ENCODE measurements around the gene MGA. TPM values are rescaled to one million over a fixed set of nuclear protein-coding genes. Genes with fewer than 3 reads are reported as not detected.

The MGA gene
- total RNA-seq, 2 donors from 2014 or later = 58.5 to 62.6 TPM

- H3K36me3 Mint-ChIP-seq (ENCODE audit: low read depth) = no peaks in the 10 kb centered on the region
- Histone ChIP-seq H3K4me1 (ENCODE audit: control insufficient read depth, insufficient read depth, low read length) (peaks cover 8% of the 10 kb centered on the region), H3K27me3 (ENCODE audit: control insufficient read depth, insufficient read depth, low read length, poor library complexity, severe bottlenecking) (no peaks in the 10 kb centered on the region), H3K9ac (ENCODE audit: extremely low read depth, low read length, poor library complexity, severe bottlenecking) (no peak overlapping the region), H3K36me3 (ENCODE audit: control insufficient read depth, insufficient read depth, low read length) (no peaks in the 10 kb centered on the region), H3K27ac (ENCODE audit: low read depth, low read length) (no peak overlapping the region), H3K4me3 (ENCODE audit: low read length) (no peak overlapping the region), H3K9me3 (ENCODE audit: control insufficient read depth, low read length) (no peaks in the 10 kb centered on the region)
- H3K9me3 Mint-ChIP-seq = no peaks in the 10 kb centered on the region
- no peak for DNase-seq
- TF ChIP-seq CTCF (conservative IDR thresholded peaks at IDR 0.05) = no peak
- H3K4me1 Mint-ChIP-seq = peaks cover 31% of the 10 kb centered on the region
- H3K4me3 Mint-ChIP-seq = no peak overlapping the region
- no peaks in the 10 kb centered on the region for H3K27me3 Mint-ChIP-seq (ENCODE audit: insufficient read depth)
- peak overlapping the region; percentile 27 for H3K27ac Mint-ChIP-seq
- 78 to 88% methylated on average over 3 of the region's 3 CpGs for WGBS, 2 experiments (ENCODE audit: insufficient coverage in 1 of 2, insufficient read length in 1 of 2)
Measured at GRCh38 chr15:41790169-41790568, 130.0 kb downstream of the MGA start.

DNA sequence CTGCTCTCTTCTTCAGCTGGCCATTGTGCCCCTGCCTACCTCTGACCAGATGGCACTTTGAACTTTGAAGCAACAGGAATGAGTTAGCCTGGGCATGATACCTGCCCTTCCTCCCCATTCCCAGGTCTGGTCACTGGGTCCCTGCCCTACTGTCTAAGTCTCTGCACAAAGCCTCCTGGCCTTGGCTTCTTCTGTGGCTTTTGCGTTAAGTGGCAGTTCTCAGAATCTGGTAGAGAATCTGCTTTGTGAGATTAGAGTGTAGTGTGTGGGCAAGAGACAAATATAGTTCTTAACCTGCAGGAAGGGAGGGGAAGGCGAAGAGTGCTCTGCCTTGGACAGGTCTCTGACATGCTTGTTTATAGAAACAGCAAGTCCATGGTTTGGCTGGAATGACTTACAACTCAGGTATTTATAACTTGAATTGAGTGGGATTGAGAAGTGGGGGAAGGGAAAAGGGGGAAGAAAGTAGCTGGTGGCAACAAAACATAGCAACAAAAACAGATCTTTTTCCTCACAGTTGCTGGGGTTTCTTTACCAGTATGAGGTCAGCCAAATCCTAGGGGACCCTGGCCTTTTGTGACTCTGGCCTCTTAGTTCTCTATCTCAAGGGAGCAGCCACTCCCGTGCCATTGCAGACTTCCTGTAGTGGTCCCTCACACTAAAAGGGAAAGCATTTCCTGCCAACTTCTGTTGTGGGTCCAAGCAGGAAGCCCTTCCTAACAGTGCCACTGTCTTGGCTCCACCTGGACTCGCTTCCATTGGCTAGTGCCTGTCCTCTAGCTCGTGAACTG lies 130.7 kb downstream of the MGA start:
- H3K36me3 Mint-ChIP-seq (ENCODE audit: low read depth) = no peaks in the 10 kb centered on the region
- no peaks in the 10 kb centered on the region for H3K9me3 Mint-ChIP-seq
- no peak overlapping the region for H3K4me3 Mint-ChIP-seq
- Histone ChIP-seq H3K9ac (ENCODE audit: extremely low read depth, low read length, poor library complexity, severe bottlenecking) (no peak overlapping the region), H3K4me3 (ENCODE audit: low read length) (no peak overlapping the region), H3K27ac (ENCODE audit: low read depth, low read length) (no peak overlapping the region), H3K9me3 (ENCODE audit: control insufficient read depth, low read length) (no peaks in the 10 kb centered on the region), H3K27me3 (ENCODE audit: control insufficient read depth, insufficient read depth, low read length, poor library complexity, severe bottlenecking) (no peaks in the 10 kb centered on the region), H3K36me3 (ENCODE audit: control insufficient read depth, insufficient read depth, low read length) (no peaks in the 10 kb centered on the region), H3K4me1 (ENCODE audit: control insufficient read depth, insufficient read depth, low read length) (peaks cover 8% of the 10 kb centered on the region)
- DNase-seq = no peak
- TF ChIP-seq CTCF (conservative IDR thresholded peaks at IDR 0.05) = no peak
- H3K27me3 Mint-ChIP-seq (ENCODE audit: insufficient read depth) = no peaks in the 10 kb centered on the region
- H3K27ac Mint-ChIP-seq = peak overlapping the region; percentile 4
- H3K4me1 Mint-ChIP-seq = peaks cover 31% of the 10 kb centered on the region
- WGBS, 2 experiments (ENCODE audit: insufficient coverage in 1 of 2, insufficient read length in 1 of 2) = 90 to 97% methylated on average over 4 to 5 of the region's 5 CpGs

- Mint-ChIP-seq H3K9me3 (no peaks in the 10 kb centered on the region), H3K4me1 (peaks cover 31% of the 10 kb centered on the region), H3K27ac (no peak overlapping the region), H3K4me3 (no peak overlapping the region), H3K27me3 (ENCODE audit: insufficient read depth) (no peaks in the 10 kb centered on the region), H3K36me3 (ENCODE audit: low read depth) (no peaks in the 10 kb centered on the region)
- Histone ChIP-seq H3K9ac (ENCODE audit: extremely low read depth, low read length, poor library complexity, severe bottlenecking) (no peak overlapping the region), H3K4me3 (ENCODE audit: low read length) (no peak overlapping the region), H3K36me3 (ENCODE audit: control insufficient read depth, insufficient read depth, low read length) (no peaks in the 10 kb centered on the region), H3K4me1 (ENCODE audit: control insufficient read depth, insufficient read depth, low read length) (peaks cover 8% of the 10 kb centered on the region), H3K27me3 (ENCODE audit: control insufficient read depth, insufficient read depth, low read length, poor library complexity, severe bottlenecking) (no peaks in the 10 kb centered on the region), H3K27ac (ENCODE audit: low read depth, low read length) (no peak overlapping the region), H3K9me3 (ENCODE audit: control insufficient read depth, low read length) (no peaks in the 10 kb centered on the region)
- TF ChIP-seq CTCF (conservative IDR thresholded peaks at IDR 0.05) = no peak
- DNase-seq = no peak
- 96 to 99% methylated on average over 4 of the region's 4 CpGs for WGBS, 2 experiments (ENCODE audit: insufficient coverage in 1 of 2, insufficient read length in 1 of 2)
Measured at GRCh38 chr15:41791547-41791937, 131.3 kb downstream of the MGA start.
